ENCODE data around the gene G0S2. TPM values are rescaled to one million over a fixed set of nuclear protein-coding genes. Genes with fewer than 3 reads are reported as not detected.

G0S2 gene
- polyA plus RNA-seq, 1 donor from 2014 or later, result 0.33 TPM

- Histone ChIP-seq H3K9ac (ENCODE audit: low read length) (no peak overlapping the region), H3K79me2 (replicated peaks; ENCODE audit: insufficient read depth, low read length) (no peaks in the 10 kb centered on the region), H3K27me3 (ENCODE audit: insufficient read depth, low read depth, low read length) (peaks cover 4% of the 10 kb centered on the region), H2AFZ (ENCODE audit: low read depth, low read length) (no peak overlapping the region), H3K27ac (ENCODE audit: low read length) (no peak overlapping the region), H3K9me2 (ENCODE audit: insufficient read depth, low read length) (no peaks in the 10 kb centered on the region), H3K36me3 (ENCODE audit: insufficient read depth, low read length) (no peaks in the 10 kb centered on the region), H3K9me3 (ENCODE audit: low read length) (no peaks in the 10 kb centered on the region), H3K4me2 (ENCODE audit: low read length) (no peak overlapping the region), H3F3A (ENCODE audit: insufficient read depth, low read length, poor library complexity, severe bottlenecking) (no peaks in the 10 kb centered on the region), H4K20me1 (ENCODE audit: insufficient read depth) (no peaks in the 10 kb centered on the region), H3K4me3 (ENCODE audit: low read length) (no peak overlapping the region)
- TF ChIP-seq TAF1 (IDR thresholded peaks at IDR 0.05; ENCODE audit: low read depth) (no peak), CTCF (IDR thresholded peaks at IDR 0.05; ENCODE audit: poor library complexity, severe bottlenecking) (no peak), RAD21 (conservative IDR thresholded peaks at IDR 0.05) (no peak)
Observed at GRCh38 chr1:209691237-209691636, 16.0 kb downstream of the G0S2 start.

GRCh38 chr1:209692296-209692695, 17.1 kb downstream of the G0S2 start:
- Histone ChIP-seq H2AFZ (ENCODE audit: low read depth, low read length) (no peak overlapping the region), H3K9me3 (ENCODE audit: low read length) (no peaks in the 10 kb centered on the region), H3K4me3 (ENCODE audit: low read length) (no peak overlapping the region), H3K27ac (ENCODE audit: low read length) (no peak overlapping the region), H3K4me2 (ENCODE audit: low read length) (no peak overlapping the region), H3K27me3 (ENCODE audit: insufficient read depth, low read depth, low read length) (peaks cover 4% of the 10 kb centered on the region), H3K9ac (ENCODE audit: low read length) (no peak overlapping the region), H3K79me2 (replicated peaks; ENCODE audit: insufficient read depth, low read length) (no peaks in the 10 kb centered on the region), H3K36me3 (ENCODE audit: insufficient read depth, low read length) (no peaks in the 10 kb centered on the region), H4K20me1 (ENCODE audit: insufficient read depth) (no peaks in the 10 kb centered on the region), H3K9me2 (ENCODE audit: insufficient read depth, low read length) (no peaks in the 10 kb centered on the region), H3F3A (ENCODE audit: insufficient read depth, low read length, poor library complexity, severe bottlenecking) (no peaks in the 10 kb centered on the region)
- TF ChIP-seq EP300 (conservative IDR thresholded peaks at IDR 0.05; ENCODE audit: poor library complexity, severe bottlenecking) (no peak), REST (IDR thresholded peaks at IDR 0.05; ENCODE audit: borderline replicate concordance) (no peak), SMC3 (conservative IDR thresholded peaks at IDR 0.05; ENCODE audit: poor library complexity) (no peak), MXI1 (conservative IDR thresholded peaks at IDR 0.05; ENCODE audit: poor library complexity, severe bottlenecking) (no peak), RAD21 (conservative IDR thresholded peaks at IDR 0.05) (no peak), POLR2AphosphoS5 (IDR thresholded peaks at IDR 0.05) (no peak), TAF1 (IDR thresholded peaks at IDR 0.05; ENCODE audit: low read depth) (no peak), CTCF (IDR thresholded peaks at IDR 0.05; ENCODE audit: poor library complexity, severe bottlenecking) (no peak), EZH2 (IDR thresholded peaks at IDR 0.05; ENCODE audit: borderline replicate concordance, insufficient read depth, low read length, poor library complexity, severe bottlenecking) (no peak)

All from neural cell (in vitro differentiated cells).